ENCODE data around the gene CFAP97D2. TPM values are rescaled to one million over a fixed set of nuclear protein-coding genes. Genes with fewer than 3 reads are reported as not detected.

CFAP97D2 gene
- polyA plus RNA-seq, 1 donor (not counting 4 experiments of a cell fraction or from before 2014, with no cell fraction given) = not detected

GRCh38 chr13:114142137-114142550 lies 36.9 kb upstream of the CFAP97D2 start:
- H3K79me2 ChIP-seq (ENCODE audit: control insufficient read depth, insufficient read depth, low read length) = no peaks in the 10 kb centered on the region
- peaks cover 24% of the 10 kb centered on the region for H3K4me1 ChIP-seq (ENCODE audit: control insufficient read depth, extremely low read depth, insufficient read depth, low read length)

DNA sequence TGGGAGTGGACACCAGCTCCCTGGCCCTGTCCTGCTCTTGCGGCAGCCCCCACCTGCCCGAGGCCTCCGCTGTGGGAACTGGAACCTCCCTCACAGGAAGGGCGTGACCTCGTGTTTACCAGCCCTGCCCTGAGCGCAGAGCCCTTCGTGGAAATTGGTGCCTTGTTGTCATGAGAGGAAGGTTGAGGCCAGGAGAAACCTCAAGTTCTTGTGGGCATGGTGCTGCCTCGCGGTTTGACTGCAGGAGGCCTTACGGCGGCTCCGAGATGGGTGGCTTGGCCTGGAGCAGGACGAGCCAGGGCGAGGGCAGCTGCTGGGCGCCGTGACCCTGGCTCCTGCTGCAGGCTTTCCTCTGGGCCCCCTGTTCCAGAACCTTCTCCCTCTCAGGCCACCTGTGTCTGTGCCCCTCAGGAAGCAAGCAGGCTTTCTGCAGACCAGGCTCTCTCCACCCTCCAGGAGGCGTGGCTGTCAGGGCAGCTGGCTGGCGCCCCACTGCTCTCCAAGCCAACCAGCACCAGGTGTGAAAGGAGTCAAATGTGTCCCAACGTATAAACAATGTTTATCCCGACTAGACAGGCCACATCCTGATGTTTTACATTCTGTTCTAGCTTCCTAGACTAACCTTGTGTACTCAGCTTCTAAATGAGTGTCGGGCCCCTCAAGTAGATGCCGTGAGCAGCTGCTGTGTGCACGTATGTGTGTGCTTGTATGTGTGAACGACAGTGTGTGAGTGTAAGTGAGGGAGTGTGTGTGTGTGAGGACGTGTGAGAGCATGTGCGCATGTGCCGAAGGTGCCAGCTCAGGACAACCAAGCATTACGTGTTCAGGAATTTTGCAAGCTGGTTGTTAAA lies 36.2 kb upstream of the CFAP97D2 start:
- Histone ChIP-seq H3K4me2 (ENCODE audit: control insufficient read depth, extremely low read depth, insufficient read depth, low read depth, low read length) (peak overlapping the region; percentile 74), H3K79me2 (ENCODE audit: control insufficient read depth, insufficient read depth, low read length) (no peaks in the 10 kb centered on the region), H3K4me3 (ENCODE audit: control insufficient read depth in 2 of 3, extremely low read depth in 1 of 3, insufficient read depth in 2 of 3, low read depth in 1 of 3, low read length in 3 of 3) (peak overlapping the region in 1 of 3 experiments; percentile 49), H3K27ac (ENCODE audit: control insufficient read depth, insufficient read depth, low read length) (peak overlapping the region; percentile 20), H3K9me1 (ENCODE audit: control insufficient read depth, extremely low read depth, insufficient read depth, low read length) (no peaks in the 10 kb centered on the region), H3K36me3 (ENCODE audit: control insufficient read depth in 2 of 2, extremely low read depth in 1 of 2, insufficient read depth in 2 of 2, low read length in 2 of 2) (no peaks in the 10 kb centered on the region), H3K9me3 (ENCODE audit: control insufficient read depth, low read depth, low read length) (no peaks in the 10 kb centered on the region), H3K27me3 (ENCODE audit: control insufficient read depth, extremely low read depth, insufficient read depth, low read length) (peaks cover 9% of the 10 kb centered on the region), H4K20me1 (ENCODE audit: control insufficient read depth, extremely low read depth, insufficient read depth, low read length) (no peaks in the 10 kb centered on the region), H3K4me1 (ENCODE audit: control insufficient read depth, extremely low read depth, insufficient read depth, low read length) (peaks cover 24% of the 10 kb centered on the region), H3K9ac (ENCODE audit: control insufficient read depth, extremely low read depth, insufficient read depth, low read length) (peak overlapping the region; percentile 15), H2AFZ (ENCODE audit: control insufficient read depth, low read length) (peak overlapping the region; percentile 95)
- DNase-seq (ENCODE audit: low read depth, low spot score) (peak; percentile 61), FAIRE-seq (peak; percentile 84)
- dilution Hi-C loops (cut with MboI; ENCODE audit: extremely low pct_ligation_motif_present, low sequenced_read_pairs) = no loop called here
- TF ChIP-seq EZH2 (IDR thresholded peaks at IDR 0.05; ENCODE audit: low read length) = no peak
- TF ChIP-seq CTCF (optimal IDR thresholded peaks at IDR 0.05 in 1 of 3, IDR thresholded peaks at IDR 0.05 in 1 of 3, conservative IDR thresholded peaks at IDR 0.05 in 1 of 3; ENCODE audit: extremely low read depth in 1 of 3, insufficient read depth in 2 of 3, low read length in 3 of 3) = no peak

More at GRCh38 chr13:114142137-114142550, 36.9 kb upstream of the CFAP97D2 start:
- FAIRE-seq = no peak
- no peaks in the 10 kb centered on the region for H3K36me3 ChIP-seq (ENCODE audit: control insufficient read depth in 2 of 2, extremely low read depth in 1 of 2, insufficient read depth in 2 of 2, low read length in 2 of 2)
- no peak overlapping the region for H3K4me2 ChIP-seq (ENCODE audit: control insufficient read depth, extremely low read depth, insufficient read depth, low read depth, low read length)
- H3K9ac ChIP-seq (ENCODE audit: control insufficient read depth, extremely low read depth, insufficient read depth, low read length) = no peak overlapping the region
- H3K27me3 ChIP-seq (ENCODE audit: control insufficient read depth, extremely low read depth, insufficient read depth, low read length) = peaks cover 9% of the 10 kb centered on the region
- no peak for DNase-seq (ENCODE audit: low read depth, low spot score)
- H3K9me1 ChIP-seq (ENCODE audit: control insufficient read depth, extremely low read depth, insufficient read depth, low read length) = no peaks in the 10 kb centered on the region
- dilution Hi-C loops (cut with MboI; ENCODE audit: extremely low pct_ligation_motif_present, low sequenced_read_pairs) = no loop called here
- H3K27ac ChIP-seq (ENCODE audit: control insufficient read depth, insufficient read depth, low read length) = no peak overlapping the region
- H4K20me1 ChIP-seq (ENCODE audit: control insufficient read depth, extremely low read depth, insufficient read depth, low read length) = no peaks in the 10 kb centered on the region
- TF ChIP-seq CTCF (optimal IDR thresholded peaks at IDR 0.05 in 1 of 3, IDR thresholded peaks at IDR 0.05 in 1 of 3, conservative IDR thresholded peaks at IDR 0.05 in 1 of 3; ENCODE audit: extremely low read depth in 1 of 3, insufficient read depth in 2 of 3, low read length in 3 of 3) = no peak
- no peak for TF ChIP-seq EZH2 (IDR thresholded peaks at IDR 0.05; ENCODE audit: low read length)
- H2AFZ ChIP-seq (ENCODE audit: control insufficient read depth, low read length) = no peak overlapping the region
- H3K9me3 ChIP-seq (ENCODE audit: control insufficient read depth, low read depth, low read length) = no peaks in the 10 kb centered on the region
- no peak overlapping the region for H3K4me3 ChIP-seq (ENCODE audit: control insufficient read depth in 2 of 3, extremely low read depth in 1 of 3, insufficient read depth in 2 of 3, low read depth in 1 of 3, low read length in 3 of 3)

Data from keratinocyte (primary cell).